Superior temporal gyrus (tissue), 1 donor: Measurements from ENCODE around the gene NCLN.
"Not testable (repeated sequence)": the region's sequence is repeated elsewhere in the genome, so short reads cannot be mapped to it uniquely, and the experiment has no call there.

Source experiments
- DNase-seq: peaks from one replicate; pipeline ENCODE4 v3.0.0-alpha.2; 2016; ENCODE audit errors: extremely low spot score

The NCLN gene

GRCh38 chr19:3198901-3199700, 13.4 kb downstream of the NCLN start:
- DNase-seq: no peak

GRCh38 chr19:3201072-3201700, 15.5 kb downstream of the NCLN start:
- DNase-seq: no peak

- no peak for DNase-seq
Measured at GRCh38 chr19:3201911-3202310, 16.2 kb downstream of the NCLN start.

GRCh38 chr19:3202346-3202745, 16.6 kb downstream of the NCLN start:
- DNase-seq: no peak

- not testable (repeated sequence) for DNase-seq
Measured at GRCh38 chr19:3202895-3203294, 17.2 kb downstream of the NCLN start.

GRCh38 chr19:3203805-3204645, 18.3 kb downstream of the NCLN start:
- no peak for DNase-seq

- DNase-seq: no peak
Measured at GRCh38 chr19:3204646-3205275, 19.0 kb downstream of the NCLN start.

GRCh38 chr19:3206216-3206953, 20.7 kb downstream of the NCLN start:
- no peak for DNase-seq

GRCh38 chr19:3207461-3208242, 21.9 kb downstream of the NCLN start:
- DNase-seq: no peak

- no peak for DNase-seq
Measured at GRCh38 chr19:3208317-3209207, 22.8 kb downstream of the NCLN start.

- peak; percentile 12 for DNase-seq
Measured at GRCh38 chr19:3210347-3211017, 24.8 kb downstream of the NCLN start.

- no peak for DNase-seq
Measured at GRCh38 chr19:3211191-3211590, 25.5 kb downstream of the NCLN start.

GRCh38 chr19:3213159-3213558, 27.4 kb downstream of the NCLN start:
- DNase-seq: no peak

GRCh38 chr19:3216874-3217273, 31.1 kb downstream of the NCLN start:
- DNase-seq: no peak

- no peak for DNase-seq
Measured at GRCh38 chr19:3220576-3220975, 34.8 kb downstream of the NCLN start.

GRCh38 chr19:3221576-3221975, 35.8 kb downstream of the NCLN start:
- not testable (repeated sequence) for DNase-seq

GRCh38 chr19:3222709-3223108, 37.0 kb downstream of the NCLN start:
- no peak for DNase-seq

- DNase-seq: peak; percentile 31
Measured at GRCh38 chr19:3224346-3225168, 38.8 kb downstream of the NCLN start, which contains the start of gene CELF5. Gene CELF5, plus strand, starts transcription at chr19:3224661. Its CDS starts 79 bp downstream, at chr19:3224740.
